ENCODE results near the gene KRTAP13-1. TPM values are rescaled to one million over a fixed set of nuclear protein-coding genes. Genes with fewer than 3 reads are reported as not detected.

The KRTAP13-1 gene, protein sequence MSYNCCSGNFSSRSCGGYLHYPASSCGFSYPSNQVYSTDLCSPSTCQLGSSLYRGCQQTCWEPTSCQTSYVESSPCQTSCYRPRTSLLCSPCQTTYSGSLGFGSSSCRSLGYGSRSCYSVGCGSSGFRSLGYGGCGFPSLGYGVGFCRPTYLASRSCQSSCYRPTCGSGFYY
- not detected in 2 replicates for total RNA-seq

DNA sequence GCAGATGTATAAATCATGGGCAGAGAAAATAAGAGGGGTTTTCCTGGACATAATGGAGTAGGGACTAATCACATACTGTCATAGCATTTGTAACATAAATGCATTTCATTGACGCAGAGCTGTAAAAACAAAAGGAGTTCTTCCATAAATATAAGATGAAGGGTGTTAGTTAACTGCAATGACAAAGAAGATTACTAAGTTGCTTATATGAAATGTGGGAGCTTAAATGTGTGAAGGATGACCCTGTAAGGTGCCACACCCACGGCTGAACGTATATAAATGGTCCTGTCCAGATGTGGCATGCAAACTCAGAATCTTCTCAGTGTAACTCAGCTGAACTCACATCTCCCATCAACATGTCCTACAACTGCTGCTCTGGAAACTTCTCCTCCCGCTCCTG, at the start of gene KRTAP13-1:
Gene KRTAP13-1 (plus strand): TSS at position 301 of the 400 bp plus-strand sequence. CDS start 56 bp downstream, at position 357.

DNA sequence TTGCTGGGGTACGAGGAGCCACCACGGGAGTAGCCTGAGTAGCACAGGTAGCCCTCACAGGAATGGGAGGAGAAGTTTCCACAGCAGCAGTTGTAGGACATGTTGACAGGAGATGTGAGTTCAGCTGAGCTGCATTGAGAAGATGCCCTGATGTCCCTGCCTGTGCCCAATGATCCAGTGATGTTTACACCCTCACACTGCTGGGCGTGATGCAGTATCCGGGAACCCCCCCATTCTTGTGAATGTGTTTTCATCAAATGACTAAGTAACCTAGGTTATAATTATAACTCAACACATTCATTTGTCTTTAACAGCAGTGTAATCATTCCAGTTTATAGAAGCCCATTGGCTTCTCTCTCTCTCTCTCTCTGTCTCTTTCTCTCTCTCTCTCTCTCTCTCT, 47.3 kb upstream of the KRTAP13-1 start, which contains the start of gene KRTAP23-1:
Gene KRTAP23-1 (minus strand): TSS at position 101 of the 400 bp plus-strand sequence. CDS start 0 bp downstream, at position 101.

GRCh38 chr21:30372139-30372770, 23.6 kb upstream of the KRTAP13-1 start, which contains the start of gene KRTAP13-2:
Gene KRTAP13-2, minus strand, starts transcription at chr21:30372271. Its CDS starts 58 bp downstream, at chr21:30372213.

GRCh38 chr21:30425826-30426225, 30.0 kb downstream of the KRTAP13-1 start, which contains the start of gene KRTAP13-3:
Gene KRTAP13-3, minus strand, starts transcription at chr21:30425926. Its CDS starts 14 bp downstream, at chr21:30425912.

GRCh38 chr21:30430170-30430655, 34.4 kb downstream of the KRTAP13-1 start, which contains the start of gene KRTAP13-4:
Gene KRTAP13-4, plus strand, starts transcription at chr21:30430220. Its CDS starts 56 bp downstream, at chr21:30430276.

DNA sequence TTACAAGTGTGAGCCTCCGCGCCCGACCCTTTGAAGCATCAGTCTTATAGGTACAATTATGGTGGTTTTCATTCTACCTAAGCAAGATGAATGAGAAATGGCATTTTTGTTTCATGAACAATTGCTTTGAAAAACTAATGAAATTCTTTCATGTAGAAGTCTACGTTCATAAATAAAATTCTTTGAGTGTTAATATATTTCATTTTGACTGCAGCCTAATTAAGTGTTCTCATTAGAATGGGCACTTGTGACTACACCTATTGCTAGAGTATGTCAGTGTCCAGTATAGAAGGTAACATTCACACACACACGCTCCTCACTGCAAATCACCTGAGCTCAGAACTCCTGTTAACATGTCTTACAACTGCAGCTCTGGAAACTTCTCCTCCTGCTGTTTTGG, 44.1 kb downstream of the KRTAP13-1 start, which contains the start of gene KRTAP15-1:
Gene KRTAP15-1 (plus strand): TSS at position 301 of the 400 bp plus-strand sequence. CDS start 53 bp downstream, at position 354.

Other genes with a start within 250 kb of the KRTAP13-1 start
- gene CLDN17, start 229.2 kb upstream of the KRTAP13-1 start, total RNA-seq, result not detected in 2 replicates
- gene CLDN8, start 179.9 kb upstream of the KRTAP13-1 start, total RNA-seq, result not detected in 2 replicates
- not detected in 2 replicates for gene KRTAP24-1, start 113.1 kb upstream of the KRTAP13-1 start, total RNA-seq
- not detected in 2 replicates for gene KRTAP25-1, start 106.5 kb upstream of the KRTAP13-1 start, total RNA-seq
- not detected in 2 replicates for gene KRTAP26-1, start 75.7 kb upstream of the KRTAP13-1 start, total RNA-seq
- gene KRTAP27-1, start 58.3 kb upstream of the KRTAP13-1 start, total RNA-seq, result not detected in 2 replicates
- gene KRTAP23-1, start 47.4 kb upstream of the KRTAP13-1 start, total RNA-seq, result not detected in 2 replicates
- not detected in 2 replicates for gene KRTAP13-2, start 23.8 kb upstream of the KRTAP13-1 start, total RNA-seq
- not detected in 2 replicates for gene KRTAP13-3, start 29.9 kb downstream of the KRTAP13-1 start, total RNA-seq
- gene KRTAP13-4, start 34.2 kb downstream of the KRTAP13-1 start, total RNA-seq, result not detected in 2 replicates
- not detected in 2 replicates for gene KRTAP15-1, start 44.2 kb downstream of the KRTAP13-1 start, total RNA-seq
- gene KRTAP19-1, start 84.3 kb downstream of the KRTAP13-1 start, total RNA-seq, result not detected in 2 replicates
- gene KRTAP19-2, start 91.4 kb downstream of the KRTAP13-1 start, total RNA-seq, result not detected in 2 replicates
- gene KRTAP19-3, start 96.0 kb downstream of the KRTAP13-1 start, total RNA-seq, result not detected in 2 replicates
- gene KRTAP19-4, start 101.1 kb downstream of the KRTAP13-1 start, total RNA-seq, result not detected in 2 replicates
- not detected in 2 replicates for gene KRTAP19-5, start 106.1 kb downstream of the KRTAP13-1 start, total RNA-seq
- gene KRTAP19-6, start 145.8 kb downstream of the KRTAP13-1 start, total RNA-seq, result not detected in 2 replicates
- gene KRTAP19-7, start 165.3 kb downstream of the KRTAP13-1 start, total RNA-seq, result not detected in 2 replicates
- not detected in 2 replicates for gene KRTAP22-2, start 194.4 kb downstream of the KRTAP13-1 start, total RNA-seq
- gene KRTAP6-3, start 196.4 kb downstream of the KRTAP13-1 start, total RNA-seq, result not detected in 2 replicates
- not detected in 2 replicates for gene KRTAP6-2, start 202.9 kb downstream of the KRTAP13-1 start, total RNA-seq
- gene KRTAP22-1, start 205.1 kb downstream of the KRTAP13-1 start, total RNA-seq, result not detected in 2 replicates
- not detected in 2 replicates for gene KRTAP6-1, start 217.9 kb downstream of the KRTAP13-1 start, total RNA-seq
- not detected in 2 replicates for gene KRTAP20-1, start 220.4 kb downstream of the KRTAP13-1 start, total RNA-seq
- not detected in 2 replicates for gene KRTAP20-4, start 224.6 kb downstream of the KRTAP13-1 start, total RNA-seq
- not detected in 2 replicates for gene KRTAP20-2, start 239.2 kb downstream of the KRTAP13-1 start, total RNA-seq
- gene KRTAP20-3, start 246.8 kb downstream of the KRTAP13-1 start, total RNA-seq, result not detected in 2 replicates

All from uterine smooth muscle cell (primary cell).